GM15510 (cell line): ENCODE data around the gene IPO11.

Source experiments
- POLR2A ChIP-seq: IDR thresholded peaks from 3 replicates; pipeline ENCODE4 v1.6.1; 2011; ENCODE audit warnings: borderline replicate concordance; ENCODE audit not compliant: insufficient read length; ENCODE audit errors: extremely low read depth

IPO11 gene

DNA sequence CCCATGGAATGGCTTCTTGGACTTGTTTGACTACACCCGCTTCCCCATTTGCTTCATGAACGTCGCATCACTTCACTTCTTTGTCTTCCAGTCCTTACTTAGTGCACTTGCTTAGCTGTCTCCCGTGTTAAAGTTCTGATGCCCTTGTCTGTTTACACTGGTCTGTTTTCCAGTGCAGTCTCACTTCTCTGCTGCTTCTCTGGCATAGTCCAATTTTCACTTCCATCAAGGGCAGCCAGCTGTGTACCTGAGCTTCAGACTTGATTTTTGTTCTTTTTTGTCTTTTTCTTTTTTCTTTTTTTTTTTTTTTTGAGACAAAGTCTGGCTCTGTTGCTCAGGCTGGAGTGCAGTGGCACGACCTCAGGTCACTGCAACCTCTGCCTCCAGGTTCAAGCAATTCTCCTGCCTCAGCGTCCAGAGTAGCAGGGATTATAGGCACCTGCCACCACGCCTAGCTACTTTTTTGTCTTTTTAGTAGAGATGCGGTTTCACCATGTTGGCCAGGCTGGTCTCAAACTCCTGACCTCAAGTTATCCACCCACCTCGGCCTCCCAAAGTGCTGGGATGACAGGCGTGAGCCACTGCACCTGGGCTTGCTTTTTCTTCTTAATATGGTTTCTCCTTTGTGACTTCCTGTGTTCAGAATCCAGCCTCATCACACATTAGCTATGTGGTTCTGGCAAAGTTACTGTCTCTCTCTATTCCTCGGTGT, 241.5 kb downstream of the IPO11 start:
- TF ChIP-seq POLR2A: no peak

DNA sequence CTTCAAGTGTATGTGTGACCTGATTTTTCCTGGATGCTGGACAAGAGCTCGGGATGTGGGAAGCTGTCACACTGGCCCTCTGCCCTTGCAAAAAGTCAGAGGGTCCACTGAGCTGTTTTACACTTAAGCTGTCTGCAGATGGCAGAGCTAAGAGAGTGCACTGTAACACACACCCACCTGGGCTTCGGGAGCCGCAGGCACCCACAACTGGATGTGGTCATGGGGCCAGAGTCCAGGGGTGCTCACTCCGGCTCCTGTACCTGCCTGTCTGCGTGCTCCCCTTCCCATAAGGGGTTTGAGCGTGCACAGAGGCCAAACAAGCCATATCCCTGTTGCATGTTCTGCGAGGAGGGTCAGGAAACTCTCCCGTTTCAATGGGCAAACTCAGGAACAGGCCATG, 248.6 kb downstream of the IPO11 start:
- TF ChIP-seq POLR2A: no peak

DNA sequence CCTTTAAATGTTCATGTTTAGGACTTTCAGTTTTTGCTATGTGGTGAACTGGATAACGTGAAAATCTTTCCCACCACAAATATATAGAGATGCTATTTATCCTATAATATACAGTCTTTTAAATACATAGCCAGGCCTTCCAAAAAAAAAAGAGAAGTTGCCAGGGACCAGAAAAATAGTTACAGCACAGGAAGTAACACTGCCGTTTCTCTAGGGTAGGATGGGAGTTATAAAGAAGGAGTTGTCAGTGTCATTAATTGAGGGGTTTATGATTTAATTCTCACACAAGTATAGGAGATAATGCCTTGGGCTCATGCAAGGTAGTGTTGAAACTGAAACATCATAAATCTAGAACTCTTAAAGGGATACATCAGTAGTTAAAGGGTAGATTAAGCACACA, 250.0 kb downstream of the IPO11 start:
- no peak for TF ChIP-seq POLR2A

DNA sequence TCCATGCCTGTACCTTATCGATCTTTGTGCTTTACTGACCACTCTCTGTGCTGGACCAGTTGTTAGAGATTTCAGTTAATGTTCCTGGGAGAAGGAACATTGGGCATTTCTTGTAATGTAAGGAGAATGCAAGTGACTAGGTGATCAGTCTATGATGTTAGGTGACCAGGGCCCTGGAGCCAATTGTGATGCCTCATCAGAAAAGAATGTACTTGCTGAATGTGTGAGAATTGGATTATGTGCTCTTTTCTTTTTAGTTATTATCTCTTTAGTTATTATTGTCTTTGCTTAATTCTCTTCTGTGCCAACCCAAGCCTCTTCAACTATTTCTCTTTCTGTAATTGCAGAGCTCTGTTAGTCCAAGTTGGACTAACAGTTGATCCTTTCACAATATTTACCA, 258.9 kb downstream of the IPO11 start:
- TF ChIP-seq POLR2A: no peak
